SK-N-SH (cell line): ENCODE results near the gene COL4A3. TPM values are rescaled to one million over a fixed set of nuclear protein-coding genes. Genes with fewer than 3 reads are reported as not detected.

ENCODE experiments used
- CTCF ChIA-PET: fragments of 300-600, 350-600 bp; formaldehyde crosslinking; extraction: SDS; loops from one replicate; lab custom pipeline; 2021; lab: Yijun Ruan, JAX
- POLR2A ChIA-PET: fragments of 350-600 bp; sonication (Branson Sonifier 250); formaldehyde crosslinking; extraction: SDS; loops from one replicate; lab custom pipeline; 2020; ENCODE audit warnings: antibody characterized with exemption, inconsistent platforms; lab: Yijun Ruan, JAX
- DNase-seq: peaks from one replicate; pipeline ENCODE4 v3.0.0; 2012
- H2AFZ ChIP-seq: fragments of 200-600 bp; sonication (generic); 2 replicates; pipeline ENCODE4 v1.8.1; 2016; ENCODE audit warnings: antibody characterized with exemption, mild to moderate bottlenecking, low read depth
- H3F3A ChIP-seq: fragments of 200-600 bp; sonication (generic); replicated peaks from 2 replicates; pipeline ENCODE3; 2016; ENCODE audit warnings: antibody characterized with exemption, mild to moderate bottlenecking; ENCODE audit not compliant: insufficient read depth
- H3K27ac ChIP-seq, 2 experiments: fragments of 200-500 bp in 1 of 2; fragments of 200-600 bp in 1 of 2; sonication (Bioruptor generic) in 1 of 2; sonication (generic), shearing (Covaris generic) in 1 of 2; 2 replicates each; pipeline versions ENCODE4 v1.5.1 to v1.6.1; 2014 to 2016; ENCODE audit warnings: low read depth in 2 of 2, inconsistent platforms in 1 of 2, low read length in 1 of 2, mild to moderate bottlenecking in 1 of 2, mixed read lengths in 1 of 2
- H3K27me3 ChIP-seq: fragments of 200-600 bp; sonication (generic), shearing (Covaris generic); 2 replicates; pipeline ENCODE4 v1.6.1; 2016; ENCODE audit warnings: mixed run types; ENCODE audit not compliant: insufficient read depth
- H3K36me3 ChIP-seq, 2 experiments: fragments of 200-500 bp in 1 of 2; fragments of 200-600 bp in 1 of 2; sonication (Bioruptor generic) in 1 of 2; sonication (generic) in 1 of 2; replicated peaks in 1 of 2; 2 replicates each; pipeline versions ENCODE3 to v1.5.1; 2014 to 2016; ENCODE audit warnings: low read length in 1 of 2, mild to moderate bottlenecking in 1 of 2; ENCODE audit not compliant: insufficient read depth in 2 of 2, control insufficient read depth in 1 of 2
- H3K4me1 ChIP-seq, 2 experiments: fragments of 200-500 bp in 1 of 2; fragments of 200-600 bp in 1 of 2; sonication (Bioruptor generic) in 1 of 2; sonication (generic), shearing (Covaris generic) in 1 of 2; 2 replicates each; pipeline versions ENCODE4 v1.5.1 to v1.6.1; 2014 to 2016; ENCODE audit warnings: low read depth in 1 of 2, low read length in 1 of 2, mixed run types in 1 of 2; ENCODE audit not compliant: insufficient read depth in 2 of 2, control insufficient read depth in 1 of 2
- H3K4me2 ChIP-seq: fragments of 200-600 bp; sonication (generic), shearing (Covaris generic); 2 replicates; pipeline ENCODE4 v1.6.1; 2017; ENCODE audit warnings: mixed run types
- H3K4me3 ChIP-seq, 2 experiments: fragments of 200-500 bp in 1 of 2; fragments of 200-600 bp in 1 of 2; sonication (Bioruptor generic) in 1 of 2; sonication (generic), shearing (Covaris generic) in 1 of 2; 2 replicates each; pipeline versions ENCODE4 v1.5.1 to v1.8.1; 2014 to 2016; ENCODE audit warnings: low read depth in 2 of 2, inconsistent platforms in 1 of 2, low read length in 1 of 2, mild to moderate bottlenecking in 1 of 2, mixed read lengths in 1 of 2, moderate library complexity in 1 of 2
- H3K79me2 ChIP-seq: fragments of 200-600 bp; sonication (generic); 2 replicates; pipeline ENCODE4 v1.8.1; 2017; ENCODE audit warnings: mild to moderate bottlenecking; ENCODE audit not compliant: insufficient read depth
- H3K9ac ChIP-seq: fragments of 200-600 bp; sonication (generic); 2 replicates; pipeline ENCODE4 v1.6.1; 2017; ENCODE audit warnings: mixed run types
- H3K9me2 ChIP-seq: fragments of 200-600 bp; sonication (generic); 2 replicates; pipeline ENCODE4 v1.6.1; 2017; ENCODE audit warnings: mixed run types
- H3K9me3 ChIP-seq: fragments of 200-600 bp; sonication (generic); 2 replicates; pipeline ENCODE4 v1.6.1; 2017; ENCODE audit warnings: mixed run types, mild to moderate bottlenecking, moderate library complexity
- H4K20me1 ChIP-seq: fragments of 200-600 bp; sonication (generic); 2 replicates; pipeline ENCODE4 v1.6.1; 2017; ENCODE audit warnings: mild to moderate bottlenecking, mixed run types; ENCODE audit not compliant: insufficient read depth
- ELF1 ChIP-seq: IDR thresholded peaks from 2 replicates; pipeline ENCODE4 v1.4.0; 2012
- EP300 ChIP-seq, 2 experiments: IDR thresholded peaks; 2 replicates each; pipeline versions ENCODE4 v1.4.0 to v1.6.1; 2012; ENCODE audit warnings: borderline replicate concordance in 1 of 2, low read depth in 1 of 2, low read length in 1 of 2
- FOSL2 ChIP-seq: IDR thresholded peaks from 2 replicates; pipeline ENCODE4 v1.4.0; 2012; ENCODE audit warnings: low read depth, mild to moderate bottlenecking, moderate library complexity, borderline replicate concordance
- JUND ChIP-seq: IDR thresholded peaks from 2 replicates; pipeline ENCODE4 v1.4.0; 2012
- MXI1 ChIP-seq: IDR thresholded peaks from 2 replicates; pipeline ENCODE4 v1.6.1; 2012; ENCODE audit warnings: mild to moderate bottlenecking, low read depth, low read length, improper control_type of control experiment
- POLR2AphosphoS5 ChIP-seq: IDR thresholded peaks from 2 replicates; pipeline ENCODE4 v1.6.1; 2012; ENCODE audit warnings: low read depth, low read length
- RCOR1 ChIP-seq: fragments of 150-350 bp; IDR thresholded peaks from 2 replicates; pipeline ENCODE4 v1.6.1; 2017; ENCODE audit warnings: antibody characterized with exemption, low read length
- RFX5 ChIP-seq: IDR thresholded peaks from 2 replicates; pipeline ENCODE4 v1.6.1; 2012; ENCODE audit warnings: mild to moderate bottlenecking, improper control_type of control experiment, low read length
- SMC3 ChIP-seq: IDR thresholded peaks from 2 replicates; pipeline ENCODE4 v1.6.1; 2012; ENCODE audit warnings: low read depth, low read length, improper control_type of control experiment
- TAF1 ChIP-seq: IDR thresholded peaks from 2 replicates; pipeline ENCODE4 v1.6.1; 2012; ENCODE audit warnings: low read depth, mild to moderate bottlenecking, low read length, moderate library complexity, borderline replicate concordance
- YY1 ChIP-seq: IDR thresholded peaks from 2 replicates; pipeline ENCODE4 v1.4.0; 2012; ENCODE audit warnings: low read depth, mild to moderate bottlenecking
- WGBS: methylation state at CpG from one replicate; pipeline ENCODE4 v1.1.6; 2017; ENCODE audit warnings: low lambda C conversion rate; 5-methylcytosine and 5-hydroxymethylcytosine counted together
- polyA plus RNA-seq, 3 experiments: library from polyadenylated mRNA; depleted of rRNA; stranded (reverse); fragments of >200 nt; gene quantifications; 2 replicates each; pipeline ENCODE4 v1.2.3, GENCODE V29; 2012
- TF ChIP-seq, protein P1 (sequence below): IDR thresholded peaks from 2 replicates; pipeline ENCODE4; 2012
- TF ChIP-seq, protein P2 (sequence below): fragments of 200-600 bp; sonication (generic); IDR thresholded peaks from 2 replicates; pipeline ENCODE4 v1.6.1; 2017; ENCODE audit warnings: antibody characterized with exemption, mild to moderate bottlenecking, moderate library complexity
- TF ChIP-seq, protein P3 (sequence below): IDR thresholded peaks from 2 replicates; pipeline ENCODE4 v1.4.0; 2012; ENCODE audit warnings: low read depth
- TF ChIP-seq, protein P4 (sequence below): fragments of 150-350 bp; IDR thresholded peaks from 2 replicates; pipeline ENCODE4 v1.6.1; 2016; ENCODE audit warnings: mild to moderate bottlenecking, low read depth, low read length

COL4A3 gene
- polyA plus RNA-seq, 1 of the 3 experiments (the other 2 are of a cell fraction), result not detected

DNA sequence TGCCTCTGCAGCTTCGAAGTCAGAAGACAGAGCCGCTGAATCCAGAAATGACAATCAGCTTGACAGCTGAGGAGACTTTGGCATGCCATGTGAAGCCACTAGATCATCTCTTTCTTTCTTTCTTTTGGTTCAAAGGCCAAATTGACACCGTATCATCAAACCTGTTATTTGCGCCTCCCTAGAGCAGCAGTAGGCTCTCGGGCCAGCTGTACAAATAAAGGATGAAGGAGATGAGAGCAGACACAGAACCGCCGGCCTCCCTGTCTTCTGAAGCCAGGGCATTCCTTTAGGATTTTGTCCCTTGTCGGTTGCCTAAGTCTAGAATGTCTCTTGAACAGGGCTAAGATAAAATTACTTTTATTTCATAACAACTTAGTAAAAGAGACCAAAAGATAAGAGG lies 37.2 kb upstream of the COL4A3 start:
- DNase-seq, result no peak
- Histone ChIP-seq H3K27ac (no peak overlapping the region), H4K20me1 (no peaks in the 10 kb centered on the region), H3K9ac (no peak overlapping the region), H3K27me3 (peaks cover 12% of the 10 kb centered on the region; the same call in 1 of the 2 replicates), H3F3A (no peaks in the 10 kb centered on the region), H2AFZ (no peak overlapping the region), H3K4me1 (no peaks in the 10 kb centered on the region; a peak in 1 of 4 replicates), H3K79me2 (no peaks in the 10 kb centered on the region), H3K4me2 (no peak overlapping the region)
- POLR2A ChIA-PET, result no interaction called here
- no peak for TF ChIP-seq ELF1
- no peak for TF ChIP-seq SMC3
- no peak for TF ChIP-seq JUND
- no peak for TF ChIP-seq RCOR1
- TF ChIP-seq RFX5, result no peak
- TF ChIP-seq, protein P1, sequence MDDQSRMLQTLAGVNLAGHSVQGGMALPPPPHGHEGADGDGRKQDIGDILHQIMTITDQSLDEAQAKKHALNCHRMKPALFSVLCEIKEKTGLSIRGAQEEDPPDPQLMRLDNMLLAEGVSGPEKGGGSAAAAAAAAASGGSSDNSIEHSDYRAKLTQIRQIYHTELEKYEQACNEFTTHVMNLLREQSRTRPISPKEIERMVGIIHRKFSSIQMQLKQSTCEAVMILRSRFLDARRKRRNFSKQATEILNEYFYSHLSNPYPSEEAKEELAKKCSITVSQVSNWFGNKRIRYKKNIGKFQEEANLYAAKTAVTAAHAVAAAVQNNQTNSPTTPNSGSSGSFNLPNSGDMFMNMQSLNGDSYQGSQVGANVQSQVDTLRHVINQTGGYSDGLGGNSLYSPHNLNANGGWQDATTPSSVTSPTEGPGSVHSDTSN, result no peak
- no peak for TF ChIP-seq MXI1
- TF ChIP-seq, all 33 proteins: peak for 0
- CTCF ChIA-PET, result interaction anchor here (1.2 kb wide), 1 partner anchor 111 kb away, joined by 9 read pairs; no protein-coding TSS in a partner anchor
- Histone ChIP-seq H3K4me3 (no peak overlapping the region), H3K9me2 (no peaks in the 10 kb centered on the region), H3K9me3 (no peaks in the 10 kb centered on the region), H3K36me3 (no peaks in the 10 kb centered on the region)
- WGBS, result 46% methylated on average over 8 of the region's 8 CpGs

DNA sequence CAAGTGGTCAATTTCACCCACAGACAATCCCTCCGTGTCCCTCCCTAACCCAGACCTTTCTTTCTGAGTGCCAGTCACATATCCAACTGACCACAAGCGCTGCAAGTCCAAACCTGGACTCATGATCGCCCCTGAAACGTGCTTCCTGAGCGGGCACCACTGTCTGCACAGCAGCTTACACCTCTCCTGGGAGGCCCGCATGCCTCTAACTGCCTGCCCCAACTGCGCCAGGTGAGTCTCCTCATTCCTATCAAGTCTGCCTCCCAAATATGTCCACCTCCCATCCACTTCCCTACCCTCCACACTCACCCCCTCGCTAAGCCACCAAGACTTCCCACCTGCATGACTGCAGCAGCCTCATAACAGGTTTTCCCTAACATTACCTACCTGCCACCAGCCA lies 33.8 kb upstream of the COL4A3 start:
- Histone ChIP-seq H3K27ac (no peak overlapping the region), H3K9me3 (no peaks in the 10 kb centered on the region), H3K4me2 (no peak overlapping the region), H3F3A (no peaks in the 10 kb centered on the region), H3K27me3 (peaks cover 8% of the 10 kb centered on the region; the same call in 1 of the 2 replicates), H3K4me3 (no peak overlapping the region), H3K79me2 (no peaks in the 10 kb centered on the region), H4K20me1 (no peaks in the 10 kb centered on the region), H3K9ac (no peak overlapping the region), H3K4me1 (no peaks in the 10 kb centered on the region), H3K36me3 (no peaks in the 10 kb centered on the region), H3K9me2 (no peaks in the 10 kb centered on the region), H2AFZ (no peak overlapping the region)
- ChIA-PET CTCF (interaction anchor here (0.6 to 7.5 kb wide), 11 partner anchors 9 to 1464 kb away, joined by 3 to 156 read pairs (median 3); no protein-coding TSS in a partner anchor), POLR2A (no interaction called here)
- DNase-seq, result no peak
- TF ChIP-seq TAF1 (no peak), EP300 (IDR thresholded peaks at IDR 0.05; ENCODE audit: borderline replicate concordance in 1 of 2, low read depth in 1 of 2, low read length in 1 of 2) (no peak), SMC3 (no peak), POLR2AphosphoS5 (no peak), YY1 (no peak), FOSL2 (no peak)
- TF ChIP-seq, protein P2, sequence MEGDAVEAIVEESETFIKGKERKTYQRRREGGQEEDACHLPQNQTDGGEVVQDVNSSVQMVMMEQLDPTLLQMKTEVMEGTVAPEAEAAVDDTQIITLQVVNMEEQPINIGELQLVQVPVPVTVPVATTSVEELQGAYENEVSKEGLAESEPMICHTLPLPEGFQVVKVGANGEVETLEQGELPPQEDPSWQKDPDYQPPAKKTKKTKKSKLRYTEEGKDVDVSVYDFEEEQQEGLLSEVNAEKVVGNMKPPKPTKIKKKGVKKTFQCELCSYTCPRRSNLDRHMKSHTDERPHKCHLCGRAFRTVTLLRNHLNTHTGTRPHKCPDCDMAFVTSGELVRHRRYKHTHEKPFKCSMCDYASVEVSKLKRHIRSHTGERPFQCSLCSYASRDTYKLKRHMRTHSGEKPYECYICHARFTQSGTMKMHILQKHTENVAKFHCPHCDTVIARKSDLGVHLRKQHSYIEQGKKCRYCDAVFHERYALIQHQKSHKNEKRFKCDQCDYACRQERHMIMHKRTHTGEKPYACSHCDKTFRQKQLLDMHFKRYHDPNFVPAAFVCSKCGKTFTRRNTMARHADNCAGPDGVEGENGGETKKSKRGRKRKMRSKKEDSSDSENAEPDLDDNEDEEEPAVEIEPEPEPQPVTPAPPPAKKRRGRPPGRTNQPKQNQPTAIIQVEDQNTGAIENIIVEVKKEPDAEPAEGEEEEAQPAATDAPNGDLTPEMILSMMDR, result no peak
- TF ChIP-seq, protein P3, sequence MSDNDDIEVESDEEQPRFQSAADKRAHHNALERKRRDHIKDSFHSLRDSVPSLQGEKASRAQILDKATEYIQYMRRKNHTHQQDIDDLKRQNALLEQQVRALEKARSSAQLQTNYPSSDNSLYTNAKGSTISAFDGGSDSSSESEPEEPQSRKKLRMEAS, result no peak
- TF ChIP-seq, protein P4, sequence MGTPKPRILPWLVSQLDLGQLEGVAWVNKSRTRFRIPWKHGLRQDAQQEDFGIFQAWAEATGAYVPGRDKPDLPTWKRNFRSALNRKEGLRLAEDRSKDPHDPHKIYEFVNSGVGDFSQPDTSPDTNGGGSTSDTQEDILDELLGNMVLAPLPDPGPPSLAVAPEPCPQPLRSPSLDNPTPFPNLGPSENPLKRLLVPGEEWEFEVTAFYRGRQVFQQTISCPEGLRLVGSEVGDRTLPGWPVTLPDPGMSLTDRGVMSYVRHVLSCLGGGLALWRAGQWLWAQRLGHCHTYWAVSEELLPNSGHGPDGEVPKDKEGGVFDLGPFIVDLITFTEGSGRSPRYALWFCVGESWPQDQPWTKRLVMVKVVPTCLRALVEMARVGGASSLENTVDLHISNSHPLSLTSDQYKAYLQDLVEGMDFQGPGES, result no peak
- 71% methylated on average over 8 of the region's 8 CpGs for WGBS
